ENCODE measurements around the gene FBXL16.

FBXL16 gene

GRCh38 chr16:678858-679813, 26.5 kb downstream of the FBXL16 start:
- no peak for DNase-seq (ENCODE audit: low read depth in 3 of 3, low spot score in 1 of 3)

- no peak for DNase-seq (ENCODE audit: low read depth in 3 of 3, low spot score in 1 of 3)
Measured at GRCh38 chr16:678209-678857, 27.3 kb downstream of the FBXL16 start.

GRCh38 chr16:677316-678190, 28.0 kb downstream of the FBXL16 start:
- no peak for DNase-seq (ENCODE audit: low read depth in 3 of 3, low spot score in 1 of 3)

GRCh38 chr16:676913-677312, 28.7 kb downstream of the FBXL16 start:
- DNase-seq (ENCODE audit: low read depth in 3 of 3, low spot score in 1 of 3): no peak

GRCh38 chr16:676565-676902, 29.1 kb downstream of the FBXL16 start:
- no peak for DNase-seq (ENCODE audit: low read depth in 3 of 3, low spot score in 1 of 3)

GRCh38 chr16:675884-676564, 29.6 kb downstream of the FBXL16 start:
- no peak for DNase-seq (ENCODE audit: low read depth in 3 of 3, low spot score in 1 of 3)

DNA sequence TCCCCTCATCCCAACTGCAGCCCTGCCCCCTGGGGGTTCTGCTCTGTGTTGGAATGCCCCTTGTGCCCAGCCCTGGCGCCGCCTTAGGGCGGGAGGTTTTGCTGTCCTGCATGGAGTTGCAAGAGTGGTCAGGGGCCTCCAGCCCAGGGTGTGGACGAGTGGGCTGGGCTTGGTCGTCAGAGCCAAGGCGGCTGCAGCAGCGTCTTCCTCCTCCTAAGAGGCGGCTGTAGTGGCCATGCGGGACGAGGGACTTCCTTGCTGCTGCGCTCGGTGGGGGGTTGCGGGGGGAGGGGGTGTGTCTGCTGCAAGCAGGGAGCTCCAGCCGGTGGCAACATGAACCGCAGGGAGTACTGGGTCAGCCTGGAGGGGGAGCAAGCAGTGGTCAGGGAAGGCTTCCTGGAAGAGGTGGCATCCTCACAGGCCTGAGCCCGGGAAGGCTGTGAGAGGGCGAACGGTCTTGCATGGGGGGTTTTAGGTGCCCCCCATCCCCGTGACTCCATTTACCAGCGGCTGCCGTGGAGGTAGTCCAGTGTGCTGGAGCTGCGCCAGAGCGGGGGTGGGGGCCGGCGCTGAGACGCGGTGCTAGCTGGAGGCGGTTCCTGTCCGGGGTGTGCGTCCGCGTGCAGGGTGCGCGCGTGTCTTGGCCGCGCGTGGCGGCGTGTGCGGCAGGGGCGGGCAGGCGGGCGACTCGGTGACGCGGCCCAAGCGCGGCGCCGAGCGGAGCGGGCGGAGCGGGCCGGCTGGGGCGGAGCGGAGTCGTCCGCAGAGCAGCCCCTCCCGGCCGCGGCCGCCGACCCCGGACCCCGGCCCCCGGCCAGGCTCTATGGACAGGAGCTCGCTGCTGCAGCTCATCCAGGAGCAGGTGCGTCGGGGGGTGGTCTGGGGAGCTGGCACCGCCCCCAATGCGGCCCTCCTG, 30.4 kb downstream of the FBXL16 start, which contains the start of gene RHBDL1:
Gene RHBDL1 (plus strand): TSS at position 704 of the 916 bp plus-strand sequence. CDS start 120 bp downstream, at position 824.
- DNase-seq (ENCODE audit: low read depth in 3 of 3, low spot score in 1 of 3): no peak

GRCh38 chr16:674214-674881, 31.3 kb downstream of the FBXL16 start:
- DNase-seq (ENCODE audit: low read depth in 3 of 3, low spot score in 1 of 3): no peak

GRCh38 chr16:673399-673991, 32.1 kb downstream of the FBXL16 start:
- DNase-seq (ENCODE audit: low read depth in 3 of 3, low spot score in 1 of 3): no peak

DNA sequence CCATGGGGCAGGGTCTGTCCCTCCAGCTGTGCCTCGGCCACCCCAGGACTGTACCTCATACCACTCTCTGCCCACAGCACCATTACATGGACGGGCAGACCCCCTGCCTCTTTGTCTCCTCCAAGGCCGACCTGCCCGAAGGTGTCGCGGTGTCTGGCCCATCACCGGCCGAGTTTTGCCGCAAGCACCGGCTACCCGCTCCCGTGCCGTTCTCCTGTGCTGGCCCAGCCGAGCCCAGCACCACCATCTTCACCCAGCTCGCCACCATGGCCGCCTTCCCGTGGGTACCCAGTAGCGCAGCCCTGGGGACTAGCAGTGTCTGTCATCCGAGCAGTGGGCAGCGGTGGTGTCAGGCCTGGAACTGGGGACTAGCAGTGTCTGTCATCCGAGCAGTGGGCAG, 32.8 kb downstream of the FBXL16 start:
- no peak for DNase-seq (ENCODE audit: low read depth in 3 of 3, low spot score in 1 of 3)

DNA sequence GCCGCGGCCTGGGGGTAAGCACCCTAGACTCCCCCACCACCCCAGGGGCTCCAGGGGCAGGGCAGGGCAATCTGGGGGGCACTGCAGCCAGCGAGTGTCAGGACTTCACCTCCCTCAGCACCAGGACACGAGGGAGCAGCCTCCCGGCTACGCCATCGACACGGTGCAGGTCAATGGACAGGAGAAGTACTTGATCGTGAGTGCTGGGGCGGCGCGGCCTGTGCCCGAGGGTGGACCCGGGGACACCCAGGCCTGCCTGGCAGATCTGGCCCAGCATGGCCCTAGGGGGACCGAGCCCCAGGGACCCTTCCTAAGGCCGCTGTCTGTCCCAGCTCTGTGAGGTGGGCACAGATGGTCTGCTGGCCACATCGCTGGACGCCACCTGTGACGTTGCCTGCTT, 33.2 kb downstream of the FBXL16 start:
- DNase-seq (ENCODE audit: low read depth in 3 of 3, low spot score in 1 of 3): no peak

DNA sequence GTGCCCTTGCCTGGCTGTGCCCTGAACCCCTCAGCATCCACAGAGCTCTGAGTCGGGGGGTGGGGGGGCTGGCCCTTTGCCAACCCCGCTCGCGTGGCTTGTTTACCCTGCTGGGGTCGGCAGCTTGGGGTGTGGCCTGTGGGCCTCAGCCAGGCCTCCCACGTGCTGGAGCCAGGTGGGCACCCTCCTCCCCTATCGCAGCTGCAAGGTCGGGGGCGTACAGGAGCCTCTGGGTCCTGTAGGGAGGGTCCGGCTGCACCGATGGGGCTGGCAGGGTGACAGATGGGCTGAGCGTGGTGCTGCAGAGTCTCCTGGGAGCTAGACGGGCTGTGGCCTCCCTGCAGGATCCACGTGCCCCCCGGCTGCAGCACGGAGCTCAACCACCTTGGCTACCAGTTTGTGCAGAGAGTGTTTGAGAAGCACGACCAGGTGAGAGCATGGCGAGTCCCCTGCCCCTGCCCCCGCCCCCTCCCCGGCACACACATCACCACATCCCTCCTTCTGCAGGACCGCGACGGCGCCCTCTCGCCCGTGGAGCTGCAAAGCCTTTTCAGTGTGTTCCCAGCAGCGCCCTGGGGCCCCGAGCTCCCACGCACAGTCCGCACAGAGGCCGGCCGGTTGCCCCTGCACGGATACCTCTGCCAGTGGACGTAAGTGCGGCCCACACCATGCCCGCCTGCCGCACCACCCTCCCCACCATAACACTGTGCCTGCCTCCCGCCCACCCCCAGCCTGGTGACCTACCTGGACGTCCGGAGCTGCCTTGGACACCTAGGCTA, 34.1 kb downstream of the FBXL16 start:
- no peak for DNase-seq (ENCODE audit: low read depth in 3 of 3, low spot score in 1 of 3)

DNA sequence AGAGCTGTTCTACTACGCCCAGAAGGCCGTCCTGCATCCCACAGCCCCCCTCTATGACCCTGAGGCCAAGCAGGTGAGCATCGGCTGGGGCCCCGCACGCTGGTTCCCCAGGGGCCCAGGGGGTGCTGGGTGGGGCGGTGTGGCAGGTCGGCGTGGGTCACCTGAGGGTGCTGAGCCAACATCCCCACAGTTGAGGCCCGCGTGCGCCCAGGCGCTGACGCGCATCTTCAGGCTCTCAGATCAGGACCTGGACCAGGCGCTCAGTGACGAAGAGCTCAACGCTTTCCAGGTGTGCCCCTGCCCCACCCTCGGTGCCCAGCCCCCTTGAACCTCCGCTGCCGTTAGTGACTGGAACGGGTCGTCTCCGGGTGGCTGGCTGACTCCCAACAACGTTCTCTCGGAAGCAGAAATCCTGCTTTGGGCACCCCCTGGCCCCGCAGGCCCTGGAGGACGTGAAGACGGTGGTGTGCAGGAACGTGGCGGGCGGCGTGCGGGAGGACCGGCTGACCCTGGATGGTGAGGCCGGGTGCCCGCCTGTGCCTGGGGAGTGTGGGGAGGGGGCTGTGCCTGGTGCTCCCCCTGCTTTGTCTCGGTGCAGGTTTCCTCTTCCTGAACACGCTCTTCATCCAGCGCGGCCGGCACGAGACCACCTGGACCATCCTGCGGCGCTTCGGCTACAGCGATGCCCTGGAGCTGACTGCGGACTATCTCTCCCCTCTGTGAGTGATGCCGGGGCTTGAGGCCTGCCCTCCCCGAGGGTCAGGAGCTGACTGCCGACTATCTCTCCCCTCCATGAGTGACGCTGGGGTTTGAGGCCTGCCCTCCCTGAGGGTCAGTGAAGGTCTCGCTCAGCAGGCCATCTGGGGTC, 34.9 kb downstream of the FBXL16 start:
- no peak for DNase-seq (ENCODE audit: low read depth in 3 of 3, low spot score in 1 of 3)

- DNase-seq (ENCODE audit: low read depth in 3 of 3, low spot score in 1 of 3): no peak
Measured at GRCh38 chr16:669666-670065, 35.9 kb downstream of the FBXL16 start.

DNA sequence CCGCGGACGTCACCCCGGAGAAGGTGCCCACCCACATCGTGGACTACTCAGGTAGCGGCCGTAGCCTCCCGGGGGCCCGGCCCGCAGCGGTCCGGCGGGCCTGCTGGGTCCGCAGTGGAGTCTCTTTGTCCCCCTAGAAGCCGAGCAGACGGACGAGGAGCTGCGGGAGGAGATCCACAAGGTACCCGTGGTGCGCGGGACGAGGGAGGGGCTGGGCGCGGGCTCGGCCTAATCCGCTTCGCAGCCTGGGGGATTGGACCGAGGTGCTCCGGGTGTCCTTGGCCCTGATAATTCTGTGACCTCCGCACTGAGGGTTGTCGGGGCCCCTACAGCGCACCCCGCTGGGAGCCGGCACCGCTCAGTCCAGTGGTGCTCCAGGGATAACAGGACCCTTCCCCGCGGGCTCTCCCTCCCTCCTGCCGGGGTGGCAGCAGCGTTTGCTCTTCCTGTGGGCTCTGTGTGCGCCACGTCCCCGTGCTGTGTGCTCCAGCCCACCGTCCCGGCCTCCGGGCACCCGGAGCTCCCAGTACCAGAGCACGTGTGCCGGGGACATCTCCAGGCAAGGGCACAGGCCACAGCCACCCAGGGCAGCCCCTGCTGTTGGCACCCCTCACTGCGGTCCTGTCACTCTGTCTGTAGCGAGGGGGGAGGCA, 37.0 kb downstream of the FBXL16 start:
- no peak for DNase-seq (ENCODE audit: low read depth in 3 of 3, low spot score in 1 of 3)

GRCh38 chr16:667780-668518, 37.7 kb downstream of the FBXL16 start, which contains the start of gene RHOT2:
RHOT2 (plus strand) TSS chr16:668132; CDS start chr16:668200, 68 bp downstream.
- peak; percentile 77 to 95 (median 87) for DNase-seq (ENCODE audit: low read depth in 3 of 3, low spot score in 1 of 3)

All from stimulated activated CD4-positive, alpha-beta T cell treated with anti-CD3 and anti-CD28 coated beads, TNF-alpha, amount 100 ng/mL, for 1 hour (primary cell).